Pancreas (tissue), 10 donors: ENCODE measurements around the gene PCDHGA7. TPM values are rescaled to one million over a fixed set of nuclear protein-coding genes. Genes with fewer than 3 reads are reported as not detected.
"Not testable (repeated sequence)": the region's sequence is repeated elsewhere in the genome, so short reads cannot be mapped to it uniquely, and the experiment has no call there.

Source experiments
- ATAC-seq, 4 donors: fragments of 200-7000 bp; cut with Tn5 transposase; one replicate each; pipeline versions ENCODE4 v1.8.0 to v1.9.1; 2020; ENCODE audit warnings: mild to moderate bottlenecking in 4 of 4, moderate library complexity in 4 of 4
- DNase-seq, 6 donors: peaks; one replicate each; pipeline ENCODE4 v3.0.0-alpha.2; 2020
- FAIRE-seq: peaks from 2 replicates; lab custom pipeline; 2012; peaks lifted over from hg19 to GRCh38; lab: Jason Lieb, UNC
- H3K27ac ChIP-seq, 4 donors: fragments of 200-600 bp; sonication (generic); 1 replicate in 3 of 4; 2 replicates in 1 of 4; pipeline versions ENCODE4 v1.5.0 to v1.8.0; 2020
- H3K27me3 ChIP-seq, 4 donors: fragments of 200-600 bp; one replicate each; pipeline ENCODE4 v1.8.0; 2021
- H3K36me3 ChIP-seq, 3 donors: fragments of 200-600 bp; sonication (generic) in 1 of 3; one replicate each; pipeline versions ENCODE4 v1.5.0 to v1.8.0; 2020 to 2021
- H3K4me1 ChIP-seq, 3 donors: fragments of 200-600 bp; one replicate each; pipeline ENCODE4 v1.8.0; 2021
- H3K4me3 ChIP-seq, 4 donors: fragments of 200-600 bp; sonication (generic) in 2 of 4; one replicate each; pipeline versions ENCODE4 v1.5.0 to v1.8.0; 2020 to 2021
- H3K9me3 ChIP-seq, 4 donors: fragments of 200-600 bp; one replicate each; pipeline ENCODE4 v1.8.0; 2021
- WGBS, 2 donors: extraction: QIAGEN DNeasy Blood & Tissue Kit; methylation state at CpG; one replicate each; pipeline ENCODE4 v1.1.7; 2013; 5-methylcytosine and 5-hydroxymethylcytosine counted together
- intact Hi-C, 3 donors: fragments of 100-400 bp; cut with DNase I; formaldehyde crosslinking; loops; one replicate each; pipeline versions ENCODE4 v1.11.1 to v1.14.2; 2022
- polyA plus RNA-seq, 2 donors: library from polyadenylated mRNA; stranded (reverse); fragments of 200-250 nt; gene quantifications; one replicate each; pipeline ENCODE4 v1.2.3, GENCODE V29; 2013
- total RNA-seq, 6 donors: library from RNA; stranded (reverse); fragmentation: NEBNext Ultra II Directional in 4 of 6; extraction: Animal tissue kit (Norgen Biotek cat#: 25700) in 4 of 6; gene quantifications; one replicate each; pipeline versions ENCODE4 v1.2.1 to v1.2.4, GENCODE V29; 2021 to 2023
- TF ChIP-seq, protein P1 (sequence below), 4 donors: fragments of 200-600 bp; sonication (generic) in 3 of 4; IDR thresholded peaks; one replicate each; pipeline versions ENCODE4 v1.5.0 to v1.8.0; 2021; ENCODE audit warnings: antibody characterized with exemption in 4 of 4
- donor health status: healthy with polysubstance abuse.
- donor health status: DM: no; HTN: no; CAD: no; lungs with moderate emphysema.
- donor health status: DM: no; HTN: no; CAD: no.
- donor health status: control.
- donor health status: control.
- donor health status: Bipolar disorder and iron deficiency.
- donor health status: DM: yes; HTN: yes; CAD: no.
- donor health status: DM: no; HTN: no; CAD: no.
- donor health status: DM: no; HTN: no; CAD: no.
- donor health status: DM: yes; HTN: yes; CAD: no.

Gene PCDHGA7
- total and polyA plus RNA-seq, 8 donors, result 0.92 to 2.0 (median 1.6) TPM

DNA sequence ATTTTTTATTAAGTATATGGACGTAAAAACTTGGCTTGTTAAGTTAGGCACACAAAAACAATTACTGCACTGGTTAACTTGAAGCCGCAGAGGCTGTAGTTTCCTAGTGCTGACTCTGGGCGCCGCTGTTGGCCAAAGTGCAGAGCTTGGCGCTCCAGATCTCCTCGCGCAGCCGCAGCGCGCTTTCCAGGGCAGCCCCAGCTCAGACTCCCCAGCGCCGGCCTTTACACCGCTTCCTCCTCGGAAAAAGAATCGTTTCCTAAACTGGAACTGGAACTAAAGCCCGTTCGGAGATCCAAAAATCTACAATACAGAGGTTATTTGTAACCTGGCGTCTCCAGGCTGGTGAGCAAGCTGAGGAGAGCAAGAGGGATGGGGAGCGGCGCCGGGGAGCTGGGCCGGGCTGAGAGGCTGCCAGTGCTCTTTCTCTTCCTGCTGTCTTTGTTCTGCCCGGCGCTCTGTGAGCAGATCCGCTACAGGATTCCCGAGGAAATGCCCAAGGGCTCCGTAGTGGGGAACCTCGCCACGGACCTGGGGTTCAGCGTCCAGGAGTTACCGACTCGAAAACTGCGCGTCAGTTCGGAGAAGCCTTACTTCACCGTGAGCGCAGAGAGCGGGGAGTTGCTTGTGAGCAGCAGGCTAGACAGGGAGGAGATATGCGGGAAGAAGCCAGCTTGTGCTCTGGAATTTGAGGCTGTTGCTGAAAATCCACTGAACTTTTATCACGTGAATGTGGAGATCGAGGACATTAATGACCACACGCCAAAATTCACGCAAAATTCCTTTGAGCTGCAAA is 15.4 kb downstream of the PCDHGA7 start, which contains the start of gene PCDHGB5:
PCDHGB5 (plus strand) TSS at position 192 of the 796 bp plus-strand sequence; CDS start at position 373, 181 bp downstream.
- Histone ChIP-seq H3K4me3 (peak within 1 kb of the TSS in 2 of 4 donors; percentile 8 to 37), H3K9me3 (peaks cover 0 to 17% (median 2%) of the 10 kb centered on the region in 4 donors)
- H3K4me1 ChIP-seq, H3K27ac ChIP-seq, H3K27me3 ChIP-seq, intact Hi-C loops, FAIRE-seq, H3K36me3 ChIP-seq: not testable (repeated sequence)
- DNase-seq (peak in 4 of 6 donors; percentile 33 to 69 (median 45)), ATAC-seq (peak; percentile 94 to 100 (median 98))
- TF ChIP-seq, protein P1, sequence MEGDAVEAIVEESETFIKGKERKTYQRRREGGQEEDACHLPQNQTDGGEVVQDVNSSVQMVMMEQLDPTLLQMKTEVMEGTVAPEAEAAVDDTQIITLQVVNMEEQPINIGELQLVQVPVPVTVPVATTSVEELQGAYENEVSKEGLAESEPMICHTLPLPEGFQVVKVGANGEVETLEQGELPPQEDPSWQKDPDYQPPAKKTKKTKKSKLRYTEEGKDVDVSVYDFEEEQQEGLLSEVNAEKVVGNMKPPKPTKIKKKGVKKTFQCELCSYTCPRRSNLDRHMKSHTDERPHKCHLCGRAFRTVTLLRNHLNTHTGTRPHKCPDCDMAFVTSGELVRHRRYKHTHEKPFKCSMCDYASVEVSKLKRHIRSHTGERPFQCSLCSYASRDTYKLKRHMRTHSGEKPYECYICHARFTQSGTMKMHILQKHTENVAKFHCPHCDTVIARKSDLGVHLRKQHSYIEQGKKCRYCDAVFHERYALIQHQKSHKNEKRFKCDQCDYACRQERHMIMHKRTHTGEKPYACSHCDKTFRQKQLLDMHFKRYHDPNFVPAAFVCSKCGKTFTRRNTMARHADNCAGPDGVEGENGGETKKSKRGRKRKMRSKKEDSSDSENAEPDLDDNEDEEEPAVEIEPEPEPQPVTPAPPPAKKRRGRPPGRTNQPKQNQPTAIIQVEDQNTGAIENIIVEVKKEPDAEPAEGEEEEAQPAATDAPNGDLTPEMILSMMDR (IDR thresholded peaks at IDR 0.05), result peak in 3 of 4 donors; percentile 35 to 44 (median 41)
- 1 to 5% methylated on average over 24 to 25 of the region's 43 CpGs for WGBS, 2 donors

DNA sequence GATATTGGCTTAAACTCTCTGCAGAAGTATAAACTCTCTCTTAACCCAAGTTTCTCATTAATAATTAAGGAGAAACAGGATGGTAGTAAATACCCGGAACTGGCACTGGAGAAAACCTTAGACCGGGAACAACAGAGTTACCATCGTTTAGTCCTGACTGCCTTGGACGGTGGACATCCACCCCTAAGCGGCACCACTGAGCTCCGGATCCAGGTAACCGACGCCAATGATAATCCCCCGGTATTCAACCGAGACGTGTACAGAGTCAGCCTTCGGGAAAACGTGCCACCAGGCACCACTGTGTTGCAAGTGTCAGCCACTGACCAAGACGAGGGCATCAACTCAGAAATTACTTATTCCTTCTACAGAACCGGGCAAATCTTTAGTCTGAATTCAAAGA is 16.1 kb downstream of the PCDHGA7 start:
- intact Hi-C loops, result no loop called here
- Histone ChIP-seq H3K36me3 (no peaks in the 10 kb centered on the region), H3K4me1 (peaks cover 0 to 2% (median 0%) of the 10 kb centered on the region in 3 donors), H3K9me3 (peaks cover 0 to 10% (median 2%) of the 10 kb centered on the region in 4 donors), H3K27me3 (no peaks in the 10 kb centered on the region), H3K4me3 (peak overlapping the region in 1 of 4 donors; percentile 13), H3K27ac (no peak overlapping the region)
- 18 to 22% methylated on average over 15 of the region's 15 CpGs for WGBS, 2 donors
- FAIRE-seq (no peak), DNase-seq (no peak), ATAC-seq (no peak)
- TF ChIP-seq, protein P1 (IDR thresholded peaks at IDR 0.05), result no peak

- H3K27me3 ChIP-seq, result no peaks in the 10 kb centered on the region
- WGBS, 2 donors, result 20 to 21% methylated on average over 53 to 61 of the region's 61 CpGs
- peaks cover 0 to 2% (median 0%) of the 10 kb centered on the region in 3 donors for H3K4me1 ChIP-seq
- peaks cover 0 to 6% (median 2%) of the 10 kb centered on the region in 4 donors for H3K9me3 ChIP-seq
- DNase-seq, result peak in 1 of 6 donors; percentile 32
- no peaks in the 10 kb centered on the region for H3K36me3 ChIP-seq
- no peak for ATAC-seq
- TF ChIP-seq, protein P1 (IDR thresholded peaks at IDR 0.05), result no peak
- H3K4me3 ChIP-seq, result no peak overlapping the region
- intact Hi-C loops, result loop anchor here in 1 of 3 donors (10.0 kb wide), 1 partner anchor 155 kb away; no protein-coding TSS in a partner anchor
- no peak for FAIRE-seq
- H3K27ac ChIP-seq, result no peak overlapping the region
Observed at GRCh38 chr5:141399555-141400258, 17.2 kb downstream of the PCDHGA7 start.

DNA sequence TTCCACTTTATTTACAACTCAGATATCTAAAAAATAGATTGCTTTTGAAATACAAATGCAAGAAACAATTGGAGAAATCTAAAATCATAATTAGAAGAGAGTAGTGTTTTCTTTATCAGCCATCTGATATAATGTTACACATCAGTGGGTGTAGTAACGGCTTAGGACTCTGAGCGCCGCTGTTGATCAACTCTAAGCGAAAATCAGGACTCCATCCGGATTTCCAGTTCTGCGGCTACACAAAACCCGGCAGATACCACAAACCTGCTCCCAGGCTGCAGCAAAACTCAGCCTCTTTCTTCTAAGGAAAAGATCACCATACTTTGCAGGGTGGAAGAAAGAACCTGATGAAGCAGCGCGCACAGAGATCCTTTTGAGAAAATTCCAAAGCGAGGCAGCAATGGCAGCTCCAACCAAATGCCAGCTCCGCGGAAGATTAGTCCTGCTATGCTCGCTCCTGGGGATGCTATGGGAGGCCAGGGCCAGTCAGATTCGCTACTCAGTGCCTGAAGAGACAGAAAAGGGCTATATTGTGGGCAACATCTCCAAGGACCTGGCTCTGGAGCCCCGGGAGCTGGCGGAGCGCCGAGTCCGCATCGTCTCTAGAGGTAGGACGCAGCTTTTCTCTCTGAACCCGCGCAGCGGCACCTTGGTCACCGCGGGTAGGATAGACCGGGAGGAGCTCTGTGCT is 20.2 kb downstream of the PCDHGA7 start, which contains the start of gene PCDHGA9:
PCDHGA9 (plus strand) TSS at position 226 of the 691 bp plus-strand sequence; CDS start at position 401, 175 bp downstream.
- Histone ChIP-seq H3K4me1 (peaks cover 0 to 2% (median 0%) of the 10 kb centered on the region in 3 donors), H3K36me3 (no peaks in the 10 kb centered on the region), H3K4me3 (peak within 1 kb of the TSS in 1 of 4 donors; percentile 18), H3K27me3 (no peaks in the 10 kb centered on the region), H3K9me3 (peaks cover 0 to 6% (median 2%) of the 10 kb centered on the region in 4 donors), H3K27ac (no peak within 1 kb of the TSS)
- FAIRE-seq (no peak), ATAC-seq (peak in 2 of 4 donors; percentile 29 to 45), DNase-seq (peak in 1 of 6 donors; percentile 36)
- 18 to 25% methylated on average over 27 of the region's 27 CpGs for WGBS, 2 donors
- TF ChIP-seq, protein P1 (IDR thresholded peaks at IDR 0.05), result no peak
- intact Hi-C loops, result loop anchor here in 1 of 3 donors (10.0 kb wide), 1 partner anchor 152 kb away; no protein-coding TSS in a partner anchor
